Muscle of arm (tissue), 12 donors: ENCODE measurements around the gene CYP26B1. TPM values are rescaled to one million over a fixed set of nuclear protein-coding genes. Genes with fewer than 3 reads are reported as not detected.

ENCODE experiments used
- DNase-seq: peaks from one replicate; pipeline ENCODE4 v3.0.0-alpha.2; 2013
- polyA plus RNA-seq, 12 donors: library from polyadenylated mRNA; unstranded; fragments of 120-200 nt; gene quantifications; one replicate each; pipeline ENCODE4 v1.2.1, GENCODE V29; 2013; ENCODE audit not compliant: insufficient read length in 12 of 12

Gene CYP26B1
- polyA plus RNA-seq, 12 donors: 6.0 to 20.3 (median 11.4) TPM; not detected in 1

GRCh38 chr2:72131371-72131891, 16.2 kb downstream of the CYP26B1 start:
- DNase-seq: no peak

DNA sequence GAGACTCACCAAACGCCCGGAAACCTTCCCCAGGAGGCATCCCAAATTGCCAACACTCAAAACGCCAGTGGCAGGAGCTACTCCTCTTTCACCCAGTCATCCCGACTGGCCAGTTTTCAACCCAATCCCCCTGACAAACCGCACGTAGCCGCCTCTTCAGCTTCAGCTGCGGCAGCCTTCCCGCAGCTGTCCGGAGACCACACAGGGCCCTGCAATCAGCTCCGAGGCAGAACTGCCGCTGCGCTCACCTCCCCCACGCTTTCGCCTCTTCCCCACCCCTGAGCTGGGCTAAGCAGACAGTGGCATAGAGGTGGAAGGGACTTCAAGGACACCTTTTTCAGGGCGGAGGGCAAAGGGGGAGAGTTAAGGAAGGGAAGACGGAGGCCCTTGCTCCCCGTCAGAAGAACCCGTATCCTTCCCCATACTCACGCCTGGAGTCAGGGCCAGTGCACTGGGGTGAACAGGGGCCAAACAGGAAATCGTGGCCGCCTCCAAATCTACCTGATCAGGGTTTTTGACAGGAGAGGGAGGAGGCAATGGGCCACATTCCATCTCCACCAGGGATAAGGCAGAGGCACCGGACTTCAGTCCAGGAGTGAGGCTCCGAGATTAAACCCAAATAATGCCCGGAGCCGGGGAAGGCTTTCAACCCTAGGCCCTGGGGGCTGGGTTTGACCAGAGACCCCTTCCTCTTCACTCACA, 16.9 kb downstream of the CYP26B1 start:
- no peak for DNase-seq

DNA sequence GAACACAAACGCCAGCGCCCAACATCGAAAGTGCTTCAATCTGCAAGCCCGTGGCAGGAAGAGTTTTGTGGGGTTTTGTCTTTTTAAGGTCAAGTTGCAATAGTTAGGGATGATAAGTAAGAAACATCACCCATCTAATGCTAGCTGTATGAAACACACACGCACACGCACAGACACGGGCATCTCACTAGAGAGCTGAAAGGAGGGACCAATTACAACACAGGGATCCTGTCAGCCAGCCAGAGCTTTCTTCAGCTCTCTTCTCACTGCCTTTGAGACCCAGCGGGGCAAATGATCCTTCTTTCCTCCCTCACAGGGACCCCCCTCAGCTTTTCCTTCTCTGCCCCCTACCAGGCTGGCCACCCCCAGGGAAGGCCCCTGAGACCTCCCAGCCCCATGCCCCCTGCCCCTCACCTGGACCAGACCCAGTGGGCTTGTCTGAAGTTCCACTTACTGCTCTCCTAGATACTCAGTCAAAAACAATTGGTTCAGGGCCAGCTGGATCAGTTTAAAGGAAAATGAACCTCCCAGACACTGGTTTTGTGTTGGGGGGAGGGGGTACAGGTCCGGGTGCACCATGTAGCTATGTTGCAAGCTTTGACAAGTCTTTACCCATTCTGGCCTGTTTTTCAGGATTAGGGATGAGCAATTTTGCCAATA, 17.9 kb downstream of the CYP26B1 start:
- DNase-seq: no peak

DNA sequence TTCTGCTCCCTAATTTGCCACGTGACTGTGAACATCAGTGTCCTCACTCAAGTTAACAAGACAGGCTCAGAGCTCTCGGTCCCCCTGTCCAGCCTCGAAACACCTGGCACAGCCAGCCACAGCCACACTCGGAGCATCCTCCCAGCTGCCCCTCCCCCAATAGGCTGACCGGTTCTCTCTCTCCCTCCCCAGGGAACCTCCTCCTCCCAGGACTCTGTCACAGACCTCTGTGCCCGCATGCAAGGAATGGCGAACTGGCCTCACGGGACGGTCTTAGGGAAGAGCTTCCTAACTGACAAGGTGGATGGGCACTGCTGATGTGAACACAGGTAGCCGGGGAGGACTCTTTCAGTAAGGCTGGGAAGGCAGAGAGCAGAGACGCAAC, 18.8 kb downstream of the CYP26B1 start:
- DNase-seq: no peak

- DNase-seq: no peak
Observed at GRCh38 chr2:72128059-72128842, 19.4 kb downstream of the CYP26B1 start.

GRCh38 chr2:72127401-72128058, 20.1 kb downstream of the CYP26B1 start:
- DNase-seq: no peak

DNA sequence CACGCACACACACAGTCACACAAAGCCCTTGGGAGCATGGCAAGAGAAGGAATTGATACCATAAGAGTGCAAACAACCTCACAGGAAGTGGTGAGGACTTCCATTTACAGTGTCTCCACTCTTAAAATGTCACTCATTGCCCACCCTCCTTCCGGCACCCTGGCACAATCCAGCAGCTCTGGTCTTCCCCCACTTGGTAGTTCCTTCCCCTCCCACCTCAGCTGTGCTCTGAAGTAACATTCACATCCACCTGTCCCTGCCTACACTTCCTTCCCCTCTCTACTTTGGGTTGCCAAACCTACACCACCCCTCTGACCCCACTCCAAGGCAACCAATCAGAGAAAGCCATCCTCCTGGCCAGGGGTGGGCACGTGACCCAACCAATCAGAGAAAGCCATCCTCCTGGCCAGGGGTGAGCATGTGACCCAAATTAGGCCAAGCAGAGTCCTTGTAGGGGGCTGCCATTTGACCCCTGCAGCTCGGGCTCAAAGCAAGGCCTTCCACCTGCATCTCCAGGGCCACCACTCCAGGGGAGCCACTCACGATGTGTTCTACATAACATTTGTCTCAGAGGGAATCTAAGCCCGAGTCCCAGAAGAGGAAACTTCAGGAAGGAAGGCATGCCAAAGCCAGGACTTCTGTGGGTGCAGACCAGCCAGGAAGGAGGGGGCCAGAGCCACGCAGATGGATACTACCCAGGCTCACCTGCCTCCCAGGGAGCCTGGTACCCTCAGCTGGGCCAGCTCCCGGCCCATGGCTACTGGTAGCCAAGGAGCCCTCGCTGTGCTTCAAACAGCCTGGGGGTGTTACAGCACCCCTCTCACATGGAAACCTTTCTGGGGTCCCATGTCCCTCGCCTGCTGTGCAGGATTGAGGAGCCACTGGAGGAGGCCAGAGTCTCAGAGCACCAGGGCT, 21.2 kb downstream of the CYP26B1 start:
- no peak for DNase-seq

GRCh38 chr2:72124376-72124775, 23.3 kb downstream of the CYP26B1 start:
- no peak for DNase-seq

DNA sequence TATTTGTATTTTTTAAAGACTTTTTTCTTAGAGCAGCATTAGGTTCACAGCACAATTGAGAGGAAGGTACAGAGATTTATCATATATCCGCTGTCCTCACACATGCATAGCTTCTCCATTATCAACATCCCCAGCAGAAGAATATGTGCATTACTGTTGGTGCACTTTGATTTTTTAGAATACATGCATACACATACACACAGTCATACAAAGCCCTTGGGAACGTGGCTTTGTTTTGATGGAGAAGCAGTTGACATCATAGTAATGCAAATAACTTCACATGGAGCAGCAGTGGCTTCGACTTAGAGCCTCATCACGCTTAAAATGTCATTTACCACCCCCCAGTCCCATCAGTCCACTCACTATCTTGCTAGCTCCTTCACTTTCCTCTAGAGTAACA, 26.5 kb downstream of the CYP26B1 start:
- DNase-seq: no peak

DNA sequence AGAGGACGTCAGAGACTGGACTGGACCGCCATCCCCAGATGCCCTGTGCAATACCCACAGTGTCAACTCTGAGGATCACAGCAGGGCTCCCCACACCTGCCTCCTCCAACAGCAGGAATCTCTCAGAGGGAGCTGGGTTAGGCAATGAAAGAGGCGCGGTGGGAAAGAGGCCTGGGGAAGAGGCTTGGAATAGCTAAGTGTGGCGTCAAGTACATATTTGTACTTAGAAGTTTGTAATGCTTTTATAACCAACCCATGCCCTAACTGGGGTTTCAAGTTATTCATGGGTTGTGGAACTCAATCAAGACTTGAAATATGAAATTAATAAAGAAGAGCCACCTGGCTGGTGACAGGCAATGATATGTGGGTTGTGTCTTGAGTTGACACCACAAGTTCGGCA, 28.7 kb downstream of the CYP26B1 start:
- no peak for DNase-seq

GRCh38 chr2:72118386-72118785, 29.3 kb downstream of the CYP26B1 start:
- DNase-seq: no peak

- no peak for DNase-seq
Observed at GRCh38 chr2:72117718-72118117, 29.9 kb downstream of the CYP26B1 start.

GRCh38 chr2:72117029-72117428, 30.6 kb downstream of the CYP26B1 start:
- DNase-seq: no peak

GRCh38 chr2:72116081-72116533, 31.6 kb downstream of the CYP26B1 start:
- no peak for DNase-seq

DNA sequence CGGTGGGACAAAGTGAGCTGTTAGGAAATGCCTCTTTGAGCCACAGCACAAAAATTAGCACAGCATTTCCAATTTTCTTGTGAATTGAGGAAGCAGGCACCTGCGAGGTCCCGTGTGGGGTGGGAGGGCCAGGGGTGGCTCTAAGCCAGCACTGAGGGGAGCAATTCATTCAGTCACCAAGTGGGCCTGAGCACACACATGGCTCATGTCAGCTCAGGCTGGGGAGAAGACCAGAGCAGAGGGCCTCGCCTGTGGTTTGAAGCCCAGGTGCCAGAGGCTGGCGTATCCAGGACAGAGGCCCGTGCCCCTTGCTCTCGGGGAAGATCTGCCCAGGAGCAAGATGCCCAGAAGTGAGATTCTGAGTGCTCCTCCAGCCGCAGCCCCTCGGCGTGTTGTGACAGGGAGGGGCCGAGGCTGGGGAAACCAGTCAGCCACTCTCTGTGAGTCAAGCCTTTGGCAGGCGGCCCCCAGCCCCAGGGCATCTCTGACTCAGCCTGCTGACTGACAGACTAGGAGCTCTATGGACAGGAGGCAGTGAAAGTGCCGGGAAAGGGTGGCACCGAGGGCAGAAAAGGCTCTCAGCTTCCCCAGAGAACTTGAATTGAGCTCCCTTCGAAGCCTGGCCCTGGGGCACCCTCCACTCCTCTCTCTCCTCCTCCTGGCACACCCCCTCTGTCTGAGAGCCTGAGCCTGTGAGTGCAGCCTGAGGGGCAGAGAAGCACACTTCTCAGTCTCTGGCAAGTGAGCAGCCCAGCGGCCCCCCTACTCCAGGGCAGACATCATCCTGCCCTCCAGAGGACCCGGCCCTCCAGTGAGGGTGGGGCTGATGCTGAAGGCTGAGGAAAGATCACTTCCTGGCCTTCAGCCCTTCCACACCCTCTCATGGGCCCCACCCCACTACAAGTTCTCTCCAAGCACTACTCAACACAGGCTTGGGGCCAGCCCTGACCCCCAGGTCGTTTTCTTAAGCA, 32.3 kb downstream of the CYP26B1 start:
- no peak for DNase-seq

- no peak for DNase-seq
Observed at GRCh38 chr2:72114693-72115051, 33.0 kb downstream of the CYP26B1 start.

DNA sequence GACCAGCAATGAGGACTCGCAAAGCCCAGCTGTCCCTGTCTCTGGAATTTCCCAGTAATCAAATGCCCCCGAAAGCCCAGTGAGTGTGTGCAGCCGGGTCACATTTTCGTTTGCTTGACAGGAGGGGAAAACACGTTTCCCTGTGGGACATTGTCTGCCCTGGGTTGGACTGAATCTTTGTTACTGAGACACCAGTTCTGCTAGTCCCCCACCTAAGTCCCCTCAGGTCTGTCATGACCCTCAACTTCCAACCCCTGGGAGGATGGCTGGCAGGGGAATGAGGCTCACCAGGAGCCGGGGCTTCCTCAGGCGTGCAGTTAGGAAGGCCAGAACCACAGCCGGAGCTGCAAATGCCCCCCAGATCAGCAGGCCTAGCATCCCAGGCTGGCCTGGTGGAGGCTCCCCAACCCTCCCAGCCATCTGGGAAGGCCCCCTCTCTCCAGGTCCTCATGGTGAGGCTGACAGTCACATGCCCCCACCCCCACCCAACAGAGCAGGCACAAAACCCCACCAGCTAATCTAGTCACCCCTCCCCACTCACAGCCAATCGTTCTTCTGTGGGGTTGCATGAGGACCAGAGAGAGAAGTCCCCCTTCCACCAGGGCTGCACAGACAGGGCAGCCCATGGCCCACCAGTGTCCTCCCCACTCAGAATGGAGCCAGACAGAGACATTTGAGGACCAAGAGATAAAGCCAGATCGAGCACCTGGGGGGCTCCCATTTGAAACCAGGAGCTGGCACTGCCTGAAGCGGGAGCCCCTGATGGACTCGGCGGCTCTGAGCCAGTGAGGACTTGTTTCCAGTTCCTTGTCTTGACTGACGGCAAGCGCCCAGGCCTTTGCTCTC, 33.6 kb downstream of the CYP26B1 start:
- no peak for DNase-seq

DNA sequence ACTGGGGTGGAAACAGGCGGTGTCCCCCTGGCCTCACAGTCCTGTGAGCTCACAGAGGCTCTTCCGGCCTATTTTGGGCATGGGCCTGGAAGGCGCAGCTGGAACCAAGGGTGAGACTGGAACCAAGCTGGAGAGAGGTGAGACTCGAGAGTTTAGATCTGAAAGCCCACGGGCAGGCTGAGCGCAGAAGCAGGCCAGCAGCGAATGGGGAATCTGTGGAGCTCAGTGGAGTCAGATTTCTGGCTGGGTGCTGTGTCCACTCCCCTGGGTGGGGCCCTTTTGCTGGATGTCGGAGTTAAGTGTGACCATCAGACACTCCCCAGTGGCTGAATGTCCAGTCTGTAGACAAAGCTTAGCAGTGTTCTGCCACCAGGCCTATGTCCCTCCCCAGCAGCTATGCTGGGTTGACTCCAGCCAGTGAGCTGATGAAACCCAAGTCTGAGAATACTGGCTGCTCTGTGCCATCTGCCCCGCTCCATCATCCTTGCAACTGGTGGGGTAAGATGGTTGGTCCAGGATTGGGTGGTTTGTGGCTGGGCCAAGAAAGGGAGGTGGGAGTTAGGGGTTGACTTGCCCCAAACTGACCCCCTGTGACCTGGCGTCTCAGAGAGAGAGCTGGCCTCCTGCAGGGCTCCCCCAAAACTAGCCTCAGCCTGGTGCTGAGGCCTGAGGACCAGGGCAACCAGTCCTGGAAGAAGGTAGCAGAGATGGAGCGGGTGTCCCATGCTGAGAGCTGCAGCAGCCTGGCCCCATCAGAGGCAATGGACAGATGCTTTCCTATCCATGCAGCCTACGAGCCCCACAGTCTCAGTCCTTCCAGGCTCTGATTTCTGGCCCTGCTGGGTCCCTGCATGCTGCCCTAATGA, 34.4 kb downstream of the CYP26B1 start:
- no peak for DNase-seq
